ENCODE results near the gene CATSPER4.

Gene CATSPER4

DNA sequence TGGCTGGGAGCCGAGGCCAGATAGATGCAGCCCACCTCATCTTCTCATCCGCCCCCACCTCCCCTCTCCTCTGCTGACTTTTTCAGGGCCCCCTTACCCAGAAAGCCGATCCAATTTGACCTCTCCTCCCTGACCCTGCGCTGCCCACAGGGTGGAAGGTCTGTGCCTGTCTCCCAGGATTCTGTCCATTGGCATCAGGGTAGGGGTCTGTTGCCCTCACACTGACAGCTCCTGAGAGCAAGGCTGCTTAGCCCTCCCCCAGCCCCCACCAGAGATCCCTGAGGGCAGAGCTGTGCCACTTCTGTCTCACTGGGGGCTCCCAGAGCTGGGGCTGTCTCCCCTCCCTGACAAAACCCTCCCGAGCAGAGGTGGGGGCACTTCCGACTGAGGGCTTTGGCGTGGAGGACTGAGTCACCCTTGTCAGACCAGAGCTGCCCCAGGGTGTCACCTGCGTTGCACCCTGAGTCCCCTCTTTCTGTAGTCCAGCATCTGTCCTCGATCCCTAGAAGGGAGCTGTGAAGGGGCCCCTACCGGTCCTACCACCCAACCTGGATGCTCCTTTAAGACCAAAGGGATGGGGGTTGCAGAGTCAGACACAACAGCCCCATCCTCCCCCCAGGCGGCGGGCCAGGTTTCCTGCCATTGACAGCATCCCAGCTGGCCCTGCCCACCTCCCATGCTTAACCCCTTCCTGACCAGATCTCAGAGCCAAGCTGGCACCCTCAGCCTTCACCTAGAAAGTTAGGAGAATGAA is 33.9 kb upstream of the CATSPER4 start:
- TF ChIP-seq, protein P1, sequence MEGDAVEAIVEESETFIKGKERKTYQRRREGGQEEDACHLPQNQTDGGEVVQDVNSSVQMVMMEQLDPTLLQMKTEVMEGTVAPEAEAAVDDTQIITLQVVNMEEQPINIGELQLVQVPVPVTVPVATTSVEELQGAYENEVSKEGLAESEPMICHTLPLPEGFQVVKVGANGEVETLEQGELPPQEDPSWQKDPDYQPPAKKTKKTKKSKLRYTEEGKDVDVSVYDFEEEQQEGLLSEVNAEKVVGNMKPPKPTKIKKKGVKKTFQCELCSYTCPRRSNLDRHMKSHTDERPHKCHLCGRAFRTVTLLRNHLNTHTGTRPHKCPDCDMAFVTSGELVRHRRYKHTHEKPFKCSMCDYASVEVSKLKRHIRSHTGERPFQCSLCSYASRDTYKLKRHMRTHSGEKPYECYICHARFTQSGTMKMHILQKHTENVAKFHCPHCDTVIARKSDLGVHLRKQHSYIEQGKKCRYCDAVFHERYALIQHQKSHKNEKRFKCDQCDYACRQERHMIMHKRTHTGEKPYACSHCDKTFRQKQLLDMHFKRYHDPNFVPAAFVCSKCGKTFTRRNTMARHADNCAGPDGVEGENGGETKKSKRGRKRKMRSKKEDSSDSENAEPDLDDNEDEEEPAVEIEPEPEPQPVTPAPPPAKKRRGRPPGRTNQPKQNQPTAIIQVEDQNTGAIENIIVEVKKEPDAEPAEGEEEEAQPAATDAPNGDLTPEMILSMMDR (IDR thresholded peaks at IDR 0.05; ENCODE audit: poor library complexity, severe bottlenecking), result no peak
- H3K27me3 ChIP-seq (ENCODE audit: insufficient read depth, poor library complexity, severe bottlenecking), result no peaks in the 10 kb centered on the region
- no peak overlapping the region for H3K27ac ChIP-seq (ENCODE audit: poor library complexity, severe bottlenecking)
- peaks cover 5% of the 10 kb centered on the region for H3K4me1 ChIP-seq (ENCODE audit: insufficient read depth, poor library complexity, severe bottlenecking)
- peak; percentile 29; the same call in 2 of the 3 replicates for ATAC-seq (ENCODE audit: low read depth)
- no peaks in the 10 kb centered on the region for H3K36me3 ChIP-seq (ENCODE audit: low read depth)
- no peaks in the 10 kb centered on the region for H3K9me3 ChIP-seq (ENCODE audit: severe bottlenecking)
- H3K4me3 ChIP-seq (ENCODE audit: severe bottlenecking), result no peak overlapping the region
- no peak for DNase-seq (ENCODE audit: low spot score)

DNA sequence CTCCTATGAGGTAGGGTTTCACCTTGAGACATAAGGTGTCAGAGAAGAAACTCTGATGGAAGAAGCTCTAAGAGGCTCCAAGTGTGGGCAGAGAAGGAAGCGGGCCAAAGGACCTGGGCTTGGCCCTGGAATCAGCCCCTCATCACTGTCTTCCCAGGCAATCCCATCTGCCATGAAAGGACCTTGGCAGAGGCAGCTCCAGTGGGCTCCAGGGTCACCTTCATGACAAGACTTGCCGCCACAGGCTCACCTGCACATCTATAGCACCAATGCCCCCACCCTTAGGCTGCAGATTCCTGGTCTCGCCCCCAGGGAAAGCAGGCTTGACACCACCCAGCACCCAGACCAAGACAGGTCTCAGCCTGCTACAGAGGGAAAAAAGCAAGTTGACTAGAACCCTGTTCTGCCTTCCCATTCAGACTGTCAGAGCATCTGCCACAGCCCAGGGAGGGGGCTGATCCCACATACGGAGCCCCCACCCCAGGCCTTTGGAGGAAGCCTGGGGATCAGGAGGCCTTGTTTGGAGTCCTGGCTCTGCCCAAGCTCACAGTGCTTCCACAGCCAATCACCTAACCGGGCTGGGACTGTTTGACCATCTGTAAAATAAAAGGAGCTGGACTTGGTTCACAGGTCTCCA is 32.0 kb upstream of the CATSPER4 start:
- Histone ChIP-seq H3K27me3 (ENCODE audit: insufficient read depth, poor library complexity, severe bottlenecking) (peaks cover 5% of the 10 kb centered on the region), H3K9me3 (ENCODE audit: severe bottlenecking) (no peaks in the 10 kb centered on the region), H3K4me1 (ENCODE audit: insufficient read depth, poor library complexity, severe bottlenecking) (peaks cover 5% of the 10 kb centered on the region), H3K27ac (ENCODE audit: poor library complexity, severe bottlenecking) (no peak overlapping the region), H3K36me3 (ENCODE audit: low read depth) (no peaks in the 10 kb centered on the region), H3K4me3 (ENCODE audit: severe bottlenecking) (no peak overlapping the region)
- DNase-seq (ENCODE audit: low spot score), result no peak
- ATAC-seq (ENCODE audit: low read depth), result no peak
- TF ChIP-seq, protein P1 (IDR thresholded peaks at IDR 0.05; ENCODE audit: poor library complexity, severe bottlenecking), result no peak

DNA sequence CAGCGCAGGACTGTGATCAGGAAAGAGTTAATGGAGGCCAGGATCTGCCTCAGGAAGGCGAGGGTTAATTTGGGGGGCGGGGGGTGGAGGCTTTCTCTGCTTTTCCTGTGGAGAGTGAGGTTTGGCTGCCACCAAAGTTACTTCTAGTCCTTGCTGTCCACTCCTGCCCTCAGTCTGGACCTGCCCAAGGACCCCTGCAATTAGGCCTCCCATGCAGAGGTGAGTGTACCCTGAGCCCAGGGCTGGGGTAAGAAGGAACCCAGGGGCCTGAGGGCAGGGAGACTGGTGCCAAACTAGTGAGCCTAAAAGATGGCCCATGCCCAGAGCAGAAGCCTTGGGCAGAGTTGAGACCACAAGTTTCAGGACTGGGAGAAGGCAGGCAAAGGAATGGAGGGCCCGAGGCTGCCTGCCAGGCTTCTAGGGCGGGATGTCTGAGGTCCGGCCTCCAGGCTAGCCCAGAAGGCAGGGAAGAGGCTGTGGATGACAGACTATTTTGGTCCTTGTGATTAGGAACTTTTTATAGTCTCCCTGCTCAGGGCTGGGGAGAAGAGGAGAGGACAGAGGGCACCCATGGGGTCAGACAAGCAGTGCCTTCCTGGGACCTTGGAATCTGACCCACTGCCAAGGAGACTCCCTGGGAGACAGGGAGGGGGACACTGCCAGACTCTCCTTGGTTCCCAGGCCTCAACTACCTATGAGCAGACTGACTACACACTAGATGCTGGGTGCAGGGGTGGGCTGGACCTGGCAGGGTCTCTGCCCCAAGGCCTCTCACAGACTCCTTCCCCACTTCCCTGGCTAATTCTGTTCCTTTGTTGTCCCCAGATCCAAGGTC is 31.3 kb upstream of the CATSPER4 start, which contains the start of gene FAM110D:
Gene FAM110D (plus strand): TSS at position 172 of the 835 bp plus-strand sequence. CDS start 2,213 bp downstream, outside the sequence.
- no peak within 1 kb of the TSS for H3K4me3 ChIP-seq (ENCODE audit: severe bottlenecking)
- H3K27me3 ChIP-seq (ENCODE audit: insufficient read depth, poor library complexity, severe bottlenecking), result peaks cover 5% of the 10 kb centered on the region
- TF ChIP-seq, protein P1 (IDR thresholded peaks at IDR 0.05; ENCODE audit: poor library complexity, severe bottlenecking), result no peak
- H3K9me3 ChIP-seq (ENCODE audit: severe bottlenecking), result no peaks in the 10 kb centered on the region
- H3K4me1 ChIP-seq (ENCODE audit: insufficient read depth, poor library complexity, severe bottlenecking), result peaks cover 5% of the 10 kb centered on the region
- no peak within 1 kb of the TSS for H3K27ac ChIP-seq (ENCODE audit: poor library complexity, severe bottlenecking)
- ATAC-seq (ENCODE audit: low read depth) (no peak), DNase-seq (ENCODE audit: low spot score) (no peak)
- no peaks in the 10 kb centered on the region for H3K36me3 ChIP-seq (ENCODE audit: low read depth)

DNA sequence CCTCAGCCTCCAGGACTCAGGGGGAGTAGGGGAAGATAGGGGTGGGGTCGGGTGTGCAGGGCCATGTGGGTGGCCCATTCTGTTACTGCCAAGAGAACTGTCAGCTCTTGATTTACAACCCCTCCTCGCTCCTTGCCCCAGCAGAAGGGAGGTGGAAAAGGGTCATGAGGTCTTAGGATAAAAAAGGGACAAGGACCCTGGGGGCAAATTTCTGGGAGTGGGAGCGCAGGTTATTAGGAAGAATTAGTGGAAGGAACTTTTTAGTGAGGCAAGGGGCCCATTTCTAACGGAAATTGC is 30.7 kb upstream of the CATSPER4 start:
- H3K27ac ChIP-seq (ENCODE audit: poor library complexity, severe bottlenecking), result no peak overlapping the region
- no peaks in the 10 kb centered on the region for H3K9me3 ChIP-seq (ENCODE audit: severe bottlenecking)
- H3K36me3 ChIP-seq (ENCODE audit: low read depth), result no peaks in the 10 kb centered on the region
- peaks cover 5% of the 10 kb centered on the region for H3K27me3 ChIP-seq (ENCODE audit: insufficient read depth, poor library complexity, severe bottlenecking)
- DNase-seq (ENCODE audit: low spot score) (no peak), ATAC-seq (ENCODE audit: low read depth) (no peak)
- no peak overlapping the region for H3K4me3 ChIP-seq (ENCODE audit: severe bottlenecking)
- peaks cover 5% of the 10 kb centered on the region for H3K4me1 ChIP-seq (ENCODE audit: insufficient read depth, poor library complexity, severe bottlenecking)
- TF ChIP-seq, protein P1 (IDR thresholded peaks at IDR 0.05; ENCODE audit: poor library complexity, severe bottlenecking), result no peak

Data from RWPE2 (cell line).